ENCODE data around the gene NHLH2.
A peak's percentile ranks its signal among the peaks of the same experiment; 100 is the strongest.

NHLH2 gene

GRCh38 chr1:115837740-115838421, 3.0 kb downstream of the NHLH2 start:
- no peak for DNase-seq

DNA sequence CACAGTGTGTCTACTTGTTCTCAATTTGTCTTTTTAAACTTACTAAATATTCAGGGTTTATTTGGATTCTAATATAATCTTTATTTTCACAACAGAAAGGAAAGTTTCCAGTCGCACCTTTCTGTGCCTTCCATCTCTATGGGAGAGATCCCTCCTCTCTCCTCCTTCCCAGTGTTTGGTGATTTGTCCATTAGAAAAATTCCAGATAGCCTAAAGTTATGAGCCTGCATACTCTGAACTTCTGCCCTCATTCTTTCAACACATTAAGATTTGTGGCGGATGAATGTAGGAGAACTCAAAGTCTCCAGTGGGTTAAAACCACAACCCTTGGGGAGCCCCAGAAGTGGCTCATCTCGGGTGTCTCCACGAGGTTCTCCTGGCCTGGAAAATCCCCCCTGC, 3.6 kb downstream of the NHLH2 start:
- no peak for DNase-seq

DNA sequence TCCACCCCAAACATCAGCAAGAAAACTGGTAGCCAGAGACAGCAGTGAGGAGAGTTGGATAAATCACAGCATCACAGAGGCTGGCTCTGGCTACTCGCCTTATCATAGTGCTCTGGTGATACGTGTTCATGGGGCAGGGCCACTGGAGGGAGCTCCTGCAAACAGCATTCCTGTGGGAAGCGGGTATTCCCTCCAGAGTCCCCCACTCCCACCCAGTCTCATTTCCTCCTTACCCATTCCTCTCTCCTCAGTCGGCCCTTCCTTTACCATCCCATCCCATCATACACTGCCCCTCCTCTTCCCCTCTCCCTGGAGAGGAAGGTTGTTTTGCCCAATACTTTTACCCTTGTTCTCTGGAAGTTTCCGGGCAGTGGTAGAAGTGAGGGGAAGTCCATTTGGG, 7.1 kb downstream of the NHLH2 start:
- no peak for DNase-seq

- DNase-seq, result no peak
Measured at GRCh38 chr1:115832651-115833050, 8.3 kb downstream of the NHLH2 start.

GRCh38 chr1:115830963-115831362, 10.0 kb downstream of the NHLH2 start:
- DNase-seq, result no peak

DNA sequence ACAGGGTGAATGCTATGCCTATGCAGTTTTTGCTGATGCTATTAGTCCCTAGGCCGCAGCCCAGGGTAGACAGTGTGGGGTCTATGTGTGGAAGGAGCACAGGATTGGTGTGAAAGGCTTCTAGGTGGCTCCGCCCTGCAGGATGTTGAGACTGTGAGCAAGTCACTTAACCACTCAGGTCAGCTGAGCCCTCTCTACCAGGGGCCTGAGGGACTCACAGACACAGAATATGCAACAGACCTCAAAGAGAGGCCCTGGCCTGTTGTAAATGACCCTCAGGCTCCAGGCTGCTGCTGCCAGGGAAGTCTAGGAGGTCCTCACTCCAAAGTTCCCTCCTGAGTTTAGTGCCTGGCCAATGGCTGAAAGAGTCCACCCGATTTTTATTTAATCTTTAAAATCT, 11.0 kb downstream of the NHLH2 start:
- no peak for DNase-seq

- DNase-seq, result no peak
Measured at GRCh38 chr1:115829023-115829674, 11.8 kb downstream of the NHLH2 start.

DNA sequence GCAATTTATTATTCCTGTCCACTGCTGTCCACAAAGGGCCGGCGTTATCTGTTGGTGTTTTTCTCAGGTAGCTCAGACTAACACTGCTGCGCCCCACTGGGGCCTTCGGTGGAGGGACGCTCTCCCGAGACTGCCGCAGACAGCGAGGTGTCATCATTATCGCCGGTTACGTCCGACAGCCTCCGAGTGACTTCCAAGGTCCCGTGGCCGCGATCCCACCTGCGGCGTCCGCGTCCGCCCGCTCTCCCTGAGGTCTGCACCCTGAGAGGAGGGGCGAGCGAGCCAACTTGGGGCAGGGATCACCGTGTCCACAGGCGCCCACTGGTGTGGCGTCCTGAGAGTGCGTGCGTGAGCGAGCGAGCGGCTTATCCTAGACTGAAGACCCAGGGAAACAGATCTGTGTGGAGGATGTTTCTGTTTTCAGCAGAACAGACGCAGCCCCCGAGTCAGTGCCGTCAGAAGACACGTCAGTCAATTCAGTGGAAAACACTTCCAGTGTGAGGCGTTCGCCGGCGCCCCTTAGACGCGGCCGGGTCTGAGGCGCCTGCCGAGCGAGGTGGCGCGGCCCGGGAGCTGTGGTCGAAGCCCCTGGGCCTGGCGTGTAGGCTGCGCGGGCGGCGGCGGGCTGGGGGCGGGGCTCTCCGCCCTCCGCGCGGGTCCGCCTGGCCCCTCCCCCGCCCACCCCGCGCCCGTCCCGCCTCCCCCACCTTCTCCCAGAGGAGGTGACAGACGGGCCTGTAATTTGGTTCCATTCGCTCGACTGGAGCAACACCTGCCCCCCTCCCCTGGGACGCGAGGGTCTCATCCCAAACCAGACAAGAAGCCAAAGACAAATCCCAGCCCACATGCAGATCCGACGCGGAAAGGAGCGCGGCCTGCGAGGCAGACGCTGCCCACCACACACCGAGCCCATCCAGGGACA, 12.6 kb downstream of the NHLH2 start:
- DNase-seq, result no peak

- DNase-seq, result no peak
Measured at GRCh38 chr1:115827452-115828044, 13.4 kb downstream of the NHLH2 start.

- DNase-seq, result no peak
Measured at GRCh38 chr1:115826628-115827027, 14.3 kb downstream of the NHLH2 start.

DNA sequence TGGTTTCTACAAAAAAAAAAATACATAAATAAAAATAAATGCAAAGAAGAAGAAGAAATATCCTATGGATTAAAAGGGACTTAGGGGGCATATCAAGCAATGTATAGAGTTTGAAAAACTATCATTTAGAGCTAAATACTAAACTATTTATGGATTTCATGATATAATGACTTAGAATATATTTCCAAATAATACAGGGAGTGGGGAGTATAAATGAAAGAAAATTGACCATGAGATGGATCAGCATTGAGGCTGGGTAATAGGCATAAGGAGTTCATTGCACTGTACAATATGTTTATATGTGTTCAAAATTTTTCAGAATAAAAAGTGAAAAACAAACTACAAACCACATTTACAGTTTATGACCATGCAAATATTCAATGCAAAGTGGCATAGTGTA, 18.8 kb downstream of the NHLH2 start:
- no peak for DNase-seq

GRCh38 chr1:115815694-115816093, 25.2 kb downstream of the NHLH2 start:
- no peak for DNase-seq

DNA sequence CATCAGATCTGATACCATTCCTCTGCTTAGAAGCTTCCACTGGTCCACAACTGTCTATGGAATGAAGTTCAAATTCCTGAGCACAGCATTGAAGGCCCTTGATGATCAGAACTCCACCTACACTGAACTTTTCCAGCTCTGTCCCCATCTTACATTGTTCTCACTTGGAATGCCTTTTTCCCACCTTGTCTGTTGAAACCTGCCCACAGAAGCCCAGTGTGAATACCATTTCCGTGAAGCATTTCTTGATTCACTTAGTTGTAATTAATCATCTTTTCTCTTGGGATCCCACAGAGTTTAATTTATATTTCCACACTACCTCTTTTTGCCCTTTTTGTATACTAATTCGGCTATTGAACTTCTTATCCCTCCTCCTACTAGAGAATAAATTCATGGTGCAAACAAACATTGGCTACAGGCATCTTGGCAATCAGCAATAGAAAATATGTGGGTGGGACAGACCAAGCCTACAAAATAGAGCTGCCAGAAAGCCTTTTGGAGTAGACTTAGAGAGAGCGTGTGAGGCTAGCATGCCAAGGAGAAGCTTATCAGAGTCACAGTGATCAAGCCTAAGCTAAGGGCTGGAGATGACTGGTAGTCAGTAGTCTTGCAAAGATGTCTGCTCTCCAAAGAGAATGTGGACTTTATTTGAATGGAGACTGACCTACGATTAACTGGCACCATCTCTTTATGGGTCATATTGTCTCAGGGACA, 26.1 kb downstream of the NHLH2 start:
- no peak for DNase-seq

DNA sequence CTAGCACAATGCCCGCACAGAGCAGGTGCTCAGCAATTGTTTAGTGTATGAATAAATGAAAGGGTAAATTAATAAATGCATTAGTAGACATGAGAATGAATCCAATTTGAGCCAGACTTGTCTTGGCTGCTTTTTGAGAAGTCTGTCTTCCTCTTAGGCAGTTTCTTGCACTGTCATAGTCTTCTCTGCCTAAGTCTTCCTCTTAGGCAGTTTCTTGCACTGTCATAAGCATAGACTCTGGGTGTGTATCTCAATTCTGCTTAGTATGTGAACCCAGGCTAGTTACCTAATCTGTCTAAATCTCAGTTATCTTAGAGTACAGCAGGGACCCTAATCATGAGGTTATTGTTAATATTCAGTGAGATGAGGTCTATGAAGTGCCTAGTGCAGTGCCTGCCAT, 27.2 kb downstream of the NHLH2 start:
- no peak for DNase-seq

- no peak for DNase-seq
Measured at GRCh38 chr1:115811140-115811828, 29.6 kb downstream of the NHLH2 start.

- no peak for DNase-seq
Measured at GRCh38 chr1:115810609-115811008, 30.3 kb downstream of the NHLH2 start.

DNA sequence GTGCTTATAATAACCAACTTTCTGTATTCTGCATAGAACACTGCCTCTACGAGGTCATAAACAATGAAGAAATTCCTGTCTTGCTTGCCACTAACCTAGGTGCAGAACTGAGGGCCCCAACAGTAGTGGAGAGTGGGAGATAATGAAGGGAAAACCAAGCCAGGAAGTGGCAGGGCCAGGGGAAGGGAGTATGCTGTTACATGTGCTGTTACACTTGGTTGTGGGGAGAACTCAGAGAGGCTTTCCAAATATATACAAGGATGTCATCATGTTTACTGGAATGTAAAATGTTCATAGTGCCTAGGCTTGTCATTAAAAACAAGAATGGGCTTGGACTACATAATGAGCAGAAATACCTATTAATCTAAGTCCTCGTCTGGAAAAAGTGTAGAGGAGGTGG, 31.1 kb downstream of the NHLH2 start:
- no peak for DNase-seq

DNA sequence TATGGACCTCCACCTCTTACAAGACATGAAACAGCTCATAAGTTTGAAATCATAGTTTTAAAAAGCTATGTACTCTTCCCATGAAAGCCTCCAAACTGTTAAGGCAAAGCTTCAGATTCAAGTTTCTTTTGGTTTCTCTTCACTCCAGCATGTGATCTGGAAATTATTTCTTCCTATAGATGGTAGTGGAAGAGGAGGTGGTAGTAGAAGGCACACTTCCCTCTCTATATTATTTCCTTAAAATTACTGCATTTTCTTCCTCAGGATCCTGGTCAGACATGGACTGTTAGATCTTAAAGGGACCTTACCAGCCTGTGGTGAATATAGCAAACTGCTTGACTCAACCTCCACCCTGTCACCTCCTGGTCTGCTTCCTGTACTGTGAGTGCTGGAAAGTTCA, 31.9 kb downstream of the NHLH2 start:
- no peak for DNase-seq

GRCh38 chr1:115807723-115808122, 33.2 kb downstream of the NHLH2 start:
- peak; percentile 28 for DNase-seq

DNA sequence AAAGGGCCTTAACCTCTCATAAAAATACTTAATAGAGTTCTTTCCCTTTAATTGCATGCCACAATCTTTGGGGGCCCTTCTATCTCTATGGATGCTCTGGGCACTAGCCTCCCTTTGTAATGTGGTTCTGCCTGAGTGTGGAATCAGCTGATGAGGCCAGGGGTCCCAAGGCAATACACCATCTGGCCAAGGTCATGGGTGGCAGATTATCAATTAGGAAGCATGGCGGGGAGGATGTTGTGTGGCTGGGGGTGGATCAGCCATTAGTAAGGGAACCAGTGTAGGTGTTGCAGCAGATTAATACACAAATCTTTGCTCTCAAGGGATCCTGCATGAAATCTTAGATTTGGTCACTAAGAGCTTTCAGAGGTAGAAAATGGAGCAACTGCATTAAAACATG, 35.3 kb downstream of the NHLH2 start:
- DNase-seq, result no peak

DNA sequence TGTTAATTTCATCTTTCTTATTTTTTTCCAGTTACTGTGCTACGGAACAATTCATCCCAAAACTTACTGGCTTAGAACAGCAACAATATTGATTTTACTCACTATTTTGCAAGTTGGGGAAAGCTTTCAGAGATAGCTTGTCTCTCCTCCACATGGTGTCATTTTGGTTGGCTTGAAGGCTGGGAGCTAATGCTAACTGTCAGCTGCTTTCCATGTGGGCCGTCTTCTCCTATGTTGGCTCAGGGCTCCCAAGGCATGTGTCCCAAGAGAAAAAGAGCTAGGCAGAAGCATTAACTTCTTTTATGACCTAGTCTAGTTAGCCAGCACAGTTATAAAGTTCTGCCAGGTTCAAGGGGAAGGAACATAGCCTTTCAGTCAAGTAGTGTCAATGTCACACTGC, 38.5 kb downstream of the NHLH2 start:
- no peak for DNase-seq

DNA sequence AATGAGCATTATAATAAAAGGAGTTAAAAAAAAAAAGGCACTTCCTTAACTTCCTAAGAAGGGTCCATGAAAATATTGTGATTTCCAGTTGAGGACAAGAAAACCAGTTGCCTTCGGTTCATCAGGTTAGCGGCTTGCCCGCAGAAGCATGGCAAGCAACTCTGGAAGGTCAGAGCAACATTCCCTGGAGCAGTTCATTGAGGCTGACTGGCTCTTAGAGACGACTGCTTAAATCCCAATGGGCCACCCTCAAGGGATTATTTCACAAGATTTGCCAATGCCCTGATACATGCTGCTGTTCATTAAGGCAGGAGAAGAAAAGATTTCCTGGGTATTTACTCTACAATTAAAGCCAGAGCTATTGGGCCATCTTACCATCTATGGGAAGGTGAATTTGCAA, 43.4 kb downstream of the NHLH2 start:
- no peak for DNase-seq

Data from NCI-H446 treated with DMSO at 0.1 percent for 48 hours (cell line).